Activated CD4-positive, alpha-beta T cell treated with anti-CD3 and anti-CD28 coated beads for 48 hours (primary cell): ENCODE measurements around the gene CHCHD3.

Experiments
- DNase-seq: peaks from one replicate; pipeline ENCODE4 v3.0.0-alpha.2; 2020

CHCHD3 gene

GRCh38 chr7:132764762-132765161 lies 317.1 kb downstream of the CHCHD3 start:
- no peak for DNase-seq

DNA sequence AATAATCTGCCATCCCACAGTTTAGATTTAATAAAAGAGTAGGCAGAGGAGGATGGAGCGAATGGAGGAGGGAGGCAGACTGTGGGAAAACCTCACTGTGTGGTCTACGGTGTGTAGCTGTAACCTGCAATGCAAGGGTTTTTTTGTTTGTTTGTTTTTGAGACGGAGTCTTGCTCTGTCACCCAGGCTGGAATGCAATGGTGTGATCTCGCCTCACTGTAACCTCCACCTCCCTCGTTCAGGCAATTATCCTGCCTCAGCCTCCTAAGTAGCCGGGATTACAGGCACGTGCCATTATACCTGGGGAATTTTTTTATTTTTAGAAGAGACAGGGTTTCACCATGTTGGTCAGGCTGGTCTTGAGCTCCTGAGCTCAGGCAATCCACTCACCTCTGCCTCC lies 321.0 kb downstream of the CHCHD3 start:
- DNase-seq, result no peak

DNA sequence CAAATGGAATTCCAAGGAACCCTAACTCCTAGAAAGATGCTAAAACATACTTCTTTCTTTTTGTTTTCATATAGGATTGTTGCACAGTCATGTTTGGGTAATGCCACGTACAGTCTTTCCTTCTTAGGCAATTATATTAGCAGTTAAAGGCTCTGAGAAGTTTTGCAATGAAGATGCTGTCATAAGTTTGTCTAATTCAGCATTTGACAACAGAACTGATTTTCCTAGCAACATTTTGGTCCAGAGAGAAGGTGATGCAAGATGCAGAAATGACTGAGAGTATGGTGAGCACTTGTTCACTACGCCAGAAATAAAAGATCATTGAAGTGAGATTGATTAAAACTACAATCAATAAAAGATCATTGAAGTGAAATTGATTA lies 321.7 kb downstream of the CHCHD3 start:
- no peak for DNase-seq

DNA sequence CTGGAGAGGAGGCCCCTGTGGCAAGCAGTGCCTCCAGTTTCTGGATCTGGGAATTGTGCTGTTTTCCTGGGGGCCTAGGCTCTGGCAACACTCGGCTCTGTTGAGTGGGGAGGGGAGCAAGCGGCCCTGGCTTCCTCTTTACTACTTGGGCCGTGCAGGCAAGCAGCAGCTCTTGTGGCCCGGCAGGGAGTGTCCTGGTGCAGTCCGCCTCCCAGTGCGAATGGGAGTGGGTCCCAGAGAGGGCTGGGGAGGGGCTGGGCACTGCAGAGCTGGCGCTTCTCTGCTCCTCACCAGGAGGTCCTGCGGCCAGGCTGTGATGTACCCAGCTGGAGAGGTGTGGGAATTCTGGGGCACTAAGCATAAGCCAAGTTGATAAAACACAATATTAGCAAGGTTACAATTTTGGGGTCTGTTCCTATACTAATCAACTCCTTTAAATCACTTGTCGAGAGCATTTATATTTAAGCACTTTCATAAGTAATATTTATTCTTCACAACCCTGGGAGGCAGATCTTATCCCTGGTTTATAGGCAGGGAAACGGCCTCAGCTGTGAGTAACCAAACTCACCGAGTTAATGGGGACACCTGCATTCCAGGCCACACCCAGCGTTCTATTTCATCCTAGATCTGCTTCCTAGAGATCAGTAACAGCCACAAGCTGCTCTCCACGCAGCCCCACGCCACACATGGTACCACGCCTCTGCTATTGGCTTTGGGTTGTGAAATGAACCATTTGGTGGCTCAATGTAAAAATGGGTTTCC lies 322.2 kb downstream of the CHCHD3 start:
- no peak for DNase-seq

GRCh38 chr7:132758986-132759385 lies 322.9 kb downstream of the CHCHD3 start:
- no peak for DNase-seq

- DNase-seq, result no peak
Observed at GRCh38 chr7:132757783-132758182, 324.1 kb downstream of the CHCHD3 start.

DNA sequence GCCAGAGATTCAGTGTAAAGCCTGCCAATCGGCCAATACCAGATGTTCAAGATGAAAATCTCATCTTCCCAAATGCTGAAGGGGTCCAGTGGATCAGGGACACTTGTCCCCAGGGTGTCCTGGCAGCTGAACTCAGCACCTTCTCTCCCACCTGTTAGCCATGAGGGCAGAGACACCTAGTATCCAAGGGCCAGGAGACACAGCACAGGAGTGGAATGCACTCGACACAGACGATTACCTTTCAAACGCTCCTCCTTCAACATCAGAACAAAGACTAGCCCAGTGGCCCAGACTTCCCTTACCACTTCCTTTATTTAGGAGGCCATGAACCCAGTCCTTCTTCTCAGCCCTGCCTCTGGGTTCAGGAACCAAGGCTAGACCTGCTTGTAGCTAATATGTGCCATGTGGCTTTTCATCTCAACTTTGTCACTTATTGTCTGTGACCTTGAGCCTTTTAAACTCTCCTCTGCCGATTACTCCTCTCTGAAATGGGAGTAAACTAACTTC lies 325.4 kb downstream of the CHCHD3 start:
- DNase-seq, result no peak

- DNase-seq, result no peak
Observed at GRCh38 chr7:132755538-132756483, 326.1 kb downstream of the CHCHD3 start.

DNA sequence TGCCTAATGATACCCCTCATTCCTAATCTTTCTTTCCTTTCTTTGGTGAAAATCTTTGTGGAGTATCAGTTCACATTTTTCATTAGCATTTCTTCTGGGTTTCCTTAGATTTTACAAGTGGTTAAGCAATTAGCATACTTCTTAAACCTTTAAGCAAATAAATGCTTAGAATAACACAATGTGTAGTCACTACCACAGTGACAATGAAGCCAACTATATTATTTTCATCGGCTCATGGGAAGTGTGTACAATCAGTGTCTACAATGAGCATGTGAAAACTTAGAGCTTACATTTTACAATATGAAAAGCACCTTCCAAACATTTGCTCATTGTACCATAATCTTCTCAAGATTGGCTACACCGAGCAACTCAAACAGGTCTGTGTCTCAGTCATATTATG lies 329.5 kb downstream of the CHCHD3 start:
- no peak for DNase-seq

DNA sequence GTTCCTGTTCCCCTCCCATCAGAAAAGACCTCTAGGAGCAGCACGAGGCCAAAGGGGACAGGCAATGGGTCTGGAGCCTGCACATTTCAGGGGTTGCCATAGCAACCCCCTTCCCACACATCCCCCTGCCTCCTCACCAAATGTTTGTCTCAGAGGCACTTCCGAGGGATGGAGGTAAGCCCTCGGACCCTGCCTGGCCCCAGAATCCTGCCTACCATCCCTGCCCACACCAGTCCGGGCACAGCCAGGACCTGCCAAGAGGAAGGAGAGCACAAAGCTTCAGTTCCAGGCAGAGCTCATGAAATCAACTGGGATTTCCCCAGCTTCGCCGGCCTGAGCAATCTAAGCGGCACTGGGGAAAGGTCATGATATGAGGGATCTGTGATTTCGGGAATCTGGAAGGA lies 330.6 kb downstream of the CHCHD3 start:
- DNase-seq, result no peak

GRCh38 chr7:132750530-132751217 lies 331.2 kb downstream of the CHCHD3 start:
- DNase-seq, result no peak

DNA sequence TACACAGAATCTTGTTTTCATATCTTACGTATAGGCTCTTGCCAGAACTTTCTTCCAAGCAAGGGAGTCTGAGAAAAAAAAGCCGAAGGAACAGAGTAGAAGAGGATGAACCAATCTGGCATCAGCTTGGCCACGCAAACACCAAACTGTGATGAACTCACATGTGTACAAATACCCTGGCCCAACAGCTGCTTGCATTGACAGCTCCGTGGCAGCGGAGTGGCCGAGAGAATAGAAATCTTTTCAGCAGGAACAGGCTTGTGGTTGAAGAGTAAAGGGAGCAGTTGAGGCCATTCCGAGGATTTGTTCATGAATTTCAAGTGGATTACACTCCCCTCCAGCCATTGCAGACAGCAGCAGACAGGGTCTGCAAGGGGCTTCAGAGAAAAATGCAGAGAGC lies 331.8 kb downstream of the CHCHD3 start:
- DNase-seq, result no peak

- no peak for DNase-seq
Observed at GRCh38 chr7:132745510-132745909, 336.4 kb downstream of the CHCHD3 start.

DNA sequence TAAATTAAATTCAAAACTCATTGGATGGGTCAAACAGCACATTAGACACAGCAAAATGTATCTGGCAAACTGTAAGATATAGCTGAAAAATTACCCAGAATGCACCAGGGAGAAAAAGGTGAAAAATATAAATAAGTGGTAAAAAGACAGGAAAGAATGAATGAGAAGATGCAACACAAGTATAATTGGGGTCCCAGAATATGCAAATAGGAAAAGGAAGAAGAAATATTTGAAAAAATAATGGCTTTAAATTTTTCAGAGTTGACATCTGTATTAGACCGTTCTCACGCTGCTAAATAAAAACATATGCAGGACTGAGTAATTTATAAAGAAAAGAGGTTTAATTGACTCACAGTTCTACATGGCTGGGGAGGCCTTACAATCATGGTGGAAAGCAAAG lies 337.9 kb downstream of the CHCHD3 start:
- DNase-seq, result no peak

GRCh38 chr7:132742189-132742612 lies 339.7 kb downstream of the CHCHD3 start:
- no peak for DNase-seq

DNA sequence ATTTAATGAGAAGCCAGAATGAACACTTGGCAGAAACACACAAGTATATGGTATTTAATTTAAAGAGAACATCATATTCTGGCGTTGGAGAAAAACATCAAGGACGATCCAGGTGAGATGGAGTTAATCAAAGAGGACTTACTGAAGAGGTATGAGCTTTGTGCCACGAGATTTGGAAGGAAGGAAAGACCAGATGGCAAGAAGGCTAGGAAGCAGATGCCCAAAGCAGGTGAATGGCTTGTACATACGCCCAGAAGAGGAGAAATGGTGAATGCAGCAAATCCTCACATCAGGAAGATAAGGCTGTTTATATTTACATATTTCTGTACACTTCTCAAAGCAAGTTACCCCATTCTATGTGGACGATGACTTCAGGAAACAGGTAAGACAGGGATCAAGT lies 341.7 kb downstream of the CHCHD3 start:
- DNase-seq, result no peak

DNA sequence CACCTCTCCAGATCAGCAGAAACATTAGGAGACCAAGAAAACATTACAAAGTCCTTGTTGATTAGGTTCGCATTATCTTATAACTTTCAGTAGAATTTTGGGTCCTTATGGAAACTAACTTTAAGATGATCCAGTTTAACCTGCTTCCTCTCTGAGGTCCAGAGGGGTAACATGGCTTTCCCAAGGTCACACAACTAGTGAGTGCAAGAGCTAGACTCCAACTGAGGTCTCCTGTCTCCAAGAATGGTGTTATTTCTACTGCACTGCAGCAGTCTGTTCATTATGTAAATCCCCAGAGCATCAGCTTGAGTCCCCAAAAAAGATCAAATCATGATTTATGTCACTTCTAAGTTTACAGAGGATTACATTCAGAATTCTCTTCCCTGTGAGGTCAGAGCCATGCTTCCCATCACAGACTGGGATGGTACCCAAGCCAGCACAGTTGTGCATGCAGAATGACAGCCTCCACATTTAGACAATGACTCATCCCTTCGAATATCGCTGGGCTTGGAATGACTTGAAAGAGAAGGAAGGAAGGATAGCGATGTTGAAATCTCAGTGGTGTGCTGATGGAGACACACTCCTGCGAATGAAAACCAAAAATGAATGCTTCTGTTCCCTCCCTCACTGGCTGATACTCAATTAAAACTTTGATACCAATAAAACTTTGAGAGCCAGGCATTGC lies 342.5 kb downstream of the CHCHD3 start:
- no peak for DNase-seq

GRCh38 chr7:132738254-132738653 lies 343.6 kb downstream of the CHCHD3 start:
- no peak for DNase-seq

GRCh38 chr7:132735476-132735875 lies 346.4 kb downstream of the CHCHD3 start:
- no peak for DNase-seq
